Psoas muscle (tissue), 8 donors: ENCODE results near the gene RABGAP1L. TPM values are rescaled to one million over a fixed set of nuclear protein-coding genes. Genes with fewer than 3 reads are reported as not detected.
"Not testable (repeated sequence)": the region's sequence is repeated elsewhere in the genome, so short reads cannot be mapped to it uniquely, and the experiment has no call there.

Experiments
- ATAC-seq, 4 donors: fragments of 200-7000 bp; cut with Tn5 transposase; one replicate each; pipeline ENCODE4 v1.9.1; 2020; ENCODE audit warnings: moderate library complexity in 3 of 4, mild to moderate bottlenecking in 2 of 4
- DNase-seq, 2 donors: peaks; one replicate each; pipeline ENCODE4 v3.0.0-alpha.2; 2020
- H3K27ac ChIP-seq: fragments of 200-600 bp; one replicate; pipeline ENCODE4 v1.8.0; 2022
- H3K27me3 ChIP-seq, 3 donors: fragments of 200-600 bp in 1 of 3; one replicate each; pipeline versions ENCODE4 v1.6.1 to v1.8.0; 2013 to 2022; ENCODE audit warnings: low read length in 2 of 3, mild to moderate bottlenecking in 2 of 3, moderate library complexity in 1 of 3; ENCODE audit not compliant: insufficient read depth in 3 of 3
- H3K36me3 ChIP-seq, 2 donors: fragments of 200-600 bp in 1 of 2; one replicate each; pipeline versions ENCODE4 v1.6.1 to v1.8.0; 2013 to 2022; ENCODE audit warnings: low read depth in 1 of 2, mild to moderate bottlenecking in 1 of 2, moderate library complexity in 1 of 2; ENCODE audit not compliant: insufficient read depth in 1 of 2
- H3K4me1 ChIP-seq: fragments of 200-600 bp; one replicate; pipeline ENCODE4 v1.8.0; 2022
- H3K4me3 ChIP-seq: fragments of 200-600 bp; one replicate; pipeline ENCODE4 v1.8.0; 2022; ENCODE audit warnings: mild to moderate bottlenecking
- H3K9me3 ChIP-seq: fragments of 200-600 bp; one replicate; pipeline ENCODE4 v1.8.0; 2022
- whole genome bisulfite sequencing, 3 donors: extraction: QIAGEN DNeasy Blood & Tissue Kit; methylation state at CpG; one replicate each; pipeline versions ENCODE4 v1.1.6 to v1.1.7; 2013; 5-methylcytosine and 5-hydroxymethylcytosine counted together
- intact Hi-C, 2 donors: fragments of 100-400 bp; cut with DNase I; formaldehyde crosslinking; loops; one replicate each; pipeline versions ENCODE4 v1.11.0 to v1.14.2; 2022
- polyA plus RNA-seq, 3 donors: library from polyadenylated mRNA; stranded (reverse); fragments of 200-250 nt; gene quantifications; one replicate each; pipeline ENCODE4 v1.2.3, GENCODE V29; 2013
- total RNA-seq, 4 donors: library from RNA; stranded (reverse); fragmentation: NEBNext Ultra II Directional in 2 of 4; extraction: Animal tissue kit (Norgen Biotek cat#: 25700) in 2 of 4; gene quantifications; one replicate each; pipeline versions ENCODE4 v1.2.1 to v1.2.4, GENCODE V29; 2021 to 2023
- TF ChIP-seq, protein P1 (sequence below): fragments of 200-600 bp; IDR thresholded peaks from one replicate; pipeline ENCODE4 v1.8.0; 2022; ENCODE audit warnings: antibody characterized with exemption
- donor health status: healthy with polysubstance abuse.
- donor health status: DM: no; HTN: no; CAD: no; lungs with moderate emphysema.
- donor health status: Bipolar disorder and iron deficiency.
- donor health status: healthy.
- donor health status: DM: yes; HTN: yes; CAD: no.
- donor health status: DM: no; HTN: no; CAD: no.
- donor health status: DM: no; HTN: no; CAD: no.
- donor health status: DM: yes; HTN: yes; CAD: no.

Gene RABGAP1L
- total and polyA plus RNA-seq, 7 donors = 2.9 to 14.4 (median 8.7) TPM

DNA sequence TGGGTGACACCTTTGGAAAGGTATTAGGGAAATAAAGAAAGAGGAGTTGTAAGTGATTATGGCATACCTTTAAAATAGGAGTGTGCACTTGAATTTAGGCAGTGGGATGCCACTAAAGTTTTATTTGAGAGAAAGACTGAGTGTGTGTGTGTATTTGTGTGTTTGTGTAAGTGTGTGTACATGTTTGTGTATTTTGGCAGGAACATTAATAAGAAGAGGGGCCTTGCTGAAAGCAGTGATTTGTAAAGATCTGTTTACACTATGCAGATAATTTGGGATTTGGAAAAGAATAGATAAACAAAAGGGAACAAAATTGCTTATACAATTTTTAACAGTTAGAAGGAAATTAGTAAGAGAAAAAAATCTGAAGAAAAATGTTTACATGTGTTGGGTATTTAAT lies 409.2 kb downstream of the RABGAP1L start:
- ATAC-seq = no peak
- TF ChIP-seq, protein P1, sequence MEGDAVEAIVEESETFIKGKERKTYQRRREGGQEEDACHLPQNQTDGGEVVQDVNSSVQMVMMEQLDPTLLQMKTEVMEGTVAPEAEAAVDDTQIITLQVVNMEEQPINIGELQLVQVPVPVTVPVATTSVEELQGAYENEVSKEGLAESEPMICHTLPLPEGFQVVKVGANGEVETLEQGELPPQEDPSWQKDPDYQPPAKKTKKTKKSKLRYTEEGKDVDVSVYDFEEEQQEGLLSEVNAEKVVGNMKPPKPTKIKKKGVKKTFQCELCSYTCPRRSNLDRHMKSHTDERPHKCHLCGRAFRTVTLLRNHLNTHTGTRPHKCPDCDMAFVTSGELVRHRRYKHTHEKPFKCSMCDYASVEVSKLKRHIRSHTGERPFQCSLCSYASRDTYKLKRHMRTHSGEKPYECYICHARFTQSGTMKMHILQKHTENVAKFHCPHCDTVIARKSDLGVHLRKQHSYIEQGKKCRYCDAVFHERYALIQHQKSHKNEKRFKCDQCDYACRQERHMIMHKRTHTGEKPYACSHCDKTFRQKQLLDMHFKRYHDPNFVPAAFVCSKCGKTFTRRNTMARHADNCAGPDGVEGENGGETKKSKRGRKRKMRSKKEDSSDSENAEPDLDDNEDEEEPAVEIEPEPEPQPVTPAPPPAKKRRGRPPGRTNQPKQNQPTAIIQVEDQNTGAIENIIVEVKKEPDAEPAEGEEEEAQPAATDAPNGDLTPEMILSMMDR = no peak
- no peak for DNase-seq
- intact Hi-C loops = no loop called here
- Histone ChIP-seq H3K4me3 (no peak overlapping the region), H3K27ac (no peak overlapping the region), H3K27me3 (no peaks in the 10 kb centered on the region), H3K4me1 (no peaks in the 10 kb centered on the region), H3K36me3 (no peaks in the 10 kb centered on the region), H3K9me3 (no peaks in the 10 kb centered on the region)

- ATAC-seq (no peak), DNase-seq (no peak)
- Histone ChIP-seq H3K4me1 (no peaks in the 10 kb centered on the region), H3K36me3 (no peaks in the 10 kb centered on the region), H3K4me3 (no peak overlapping the region), H3K9me3 (no peaks in the 10 kb centered on the region), H3K27me3 (no peaks in the 10 kb centered on the region), H3K27ac (no peak overlapping the region)
- WGBS, 3 donors = 64 to 81% (median 71%) methylated on average over 3 of the region's 3 CpGs
- TF ChIP-seq, protein P1 = no peak
- intact Hi-C loops = no loop called here
These were observed 409.9 kb downstream of the RABGAP1L start for GRCh38 chr1:174569240-174569639.

GRCh38 chr1:174572771-174573170 lies 413.5 kb downstream of the RABGAP1L start:
- WGBS, 3 donors = 63 to 87% (median 71%) methylated on average over 1 of the region's 1 CpG
- ATAC-seq = no peak
- Histone ChIP-seq H3K9me3 (no peaks in the 10 kb centered on the region), H3K36me3 (no peaks in the 10 kb centered on the region), H3K4me3 (no peak overlapping the region), H3K27me3 (no peaks in the 10 kb centered on the region), H3K27ac (no peak overlapping the region), H3K4me1 (no peaks in the 10 kb centered on the region)
- intact Hi-C loops = no loop called here
- TF ChIP-seq, protein P1 = no peak
- no peak for DNase-seq

DNA sequence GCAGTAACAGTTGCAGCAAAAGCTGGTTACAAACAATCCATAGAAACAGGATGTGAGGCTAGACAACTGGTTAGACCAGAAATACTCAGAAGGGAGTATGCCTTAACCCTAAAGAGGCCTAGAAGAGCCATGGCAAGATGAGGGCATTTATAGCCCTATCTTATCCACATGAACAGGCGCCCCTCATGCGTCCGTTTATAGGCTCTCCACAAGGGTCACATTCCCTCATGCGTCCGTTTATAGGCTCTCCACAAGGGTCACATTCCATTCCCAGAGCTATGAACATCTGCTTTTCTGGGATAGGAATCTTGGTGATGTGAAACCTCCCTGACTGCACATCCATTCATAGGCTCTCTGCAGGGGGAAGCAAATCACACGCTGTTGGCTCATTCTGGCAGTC lies 416.8 kb downstream of the RABGAP1L start:
- H3K27me3 ChIP-seq, intact Hi-C loops, H3K27ac ChIP-seq, H3K4me1 ChIP-seq, DNase-seq, H3K36me3 ChIP-seq, ATAC-seq, H3K4me3 ChIP-seq, H3K9me3 ChIP-seq: not testable (repeated sequence)
- 89 to 95% (median 90%) methylated on average over 6 of the region's 6 CpGs for WGBS, 3 donors

GRCh38 chr1:174577681-174578080 lies 418.4 kb downstream of the RABGAP1L start:
- DNase-seq (no peak), ATAC-seq (no peak)
- Histone ChIP-seq H3K36me3 (no peaks in the 10 kb centered on the region), H3K9me3 (no peaks in the 10 kb centered on the region), H3K27me3 (no peaks in the 10 kb centered on the region), H3K4me3 (no peak overlapping the region), H3K4me1 (no peaks in the 10 kb centered on the region), H3K27ac (no peak overlapping the region)
- intact Hi-C loops = no loop called here
- TF ChIP-seq, protein P1 = no peak
